Measurements from ENCODE around the gene RAB11A. TPM values are rescaled to one million over a fixed set of nuclear protein-coding genes. Genes with fewer than 3 reads are reported as not detected.
"Not testable (repeated sequence)": the region's sequence is repeated elsewhere in the genome, so short reads cannot be mapped to it uniquely, and the experiment has no call there.

RAB11A gene
- total RNA-seq, 1 experiment from 2014 or later, result 333 TPM

- in situ Hi-C loops (cut with HindIII; ENCODE audit: low sequenced_read_pairs), result no loop called here
- DNase-seq (ENCODE audit: low spot score), result no peak
These were observed 29.3 kb upstream of the RAB11A start for GRCh38 chr15:65839985-65840384.

- no peak for DNase-seq (ENCODE audit: low spot score)
- in situ Hi-C loops (cut with HindIII; ENCODE audit: low sequenced_read_pairs), result no loop called here
These were observed 28.0 kb upstream of the RAB11A start for GRCh38 chr15:65841121-65841930.

GRCh38 chr15:65845826-65846519 lies 23.3 kb upstream of the RAB11A start:
- in situ Hi-C loops (cut with HindIII; ENCODE audit: low sequenced_read_pairs), result no loop called here
- no peak for DNase-seq (ENCODE audit: low spot score)

- DNase-seq (ENCODE audit: low spot score), result no peak
These were observed 21.3 kb upstream of the RAB11A start for GRCh38 chr15:65847989-65848388.

GRCh38 chr15:65851981-65852380 lies 17.3 kb upstream of the RAB11A start:
- in situ Hi-C loops (cut with HindIII; ENCODE audit: low sequenced_read_pairs), result loop anchor here (25.0 kb wide), 1 partner anchor 215 kb away; no protein-coding TSS in a partner anchor
- DNase-seq (ENCODE audit: low spot score), result no peak

More at GRCh38 chr15:65847989-65848388, 21.3 kb upstream of the RAB11A start:
- in situ Hi-C loops (cut with HindIII; ENCODE audit: low sequenced_read_pairs), result no loop called here

- in situ Hi-C loops (cut with HindIII; ENCODE audit: low sequenced_read_pairs), result loop anchor here (25.0 kb wide), 1 partner anchor 220 kb away; no protein-coding TSS in a partner anchor
- peak; percentile 30 for DNase-seq (ENCODE audit: low spot score)
These were observed 12.4 kb upstream of the RAB11A start for GRCh38 chr15:65856821-65857455.

GRCh38 chr15:65857718-65858402 lies 11.4 kb upstream of the RAB11A start:
- no peak for DNase-seq (ENCODE audit: low spot score)
- in situ Hi-C loops (cut with HindIII; ENCODE audit: low sequenced_read_pairs), result loop anchor here (25.0 kb wide), 1 partner anchor 221 kb away; no protein-coding TSS in a partner anchor

- DNase-seq (ENCODE audit: low spot score), result peak; percentile 57
- in situ Hi-C loops (cut with HindIII; ENCODE audit: low sequenced_read_pairs), result loop anchor here (25.0 kb wide), 1 partner anchor 225 kb away; no protein-coding TSS in a partner anchor
These were observed 6.6 kb upstream of the RAB11A start for GRCh38 chr15:65862682-65863081.

GRCh38 chr15:65863106-65863505 lies 6.2 kb upstream of the RAB11A start:
- no peak for DNase-seq (ENCODE audit: low spot score)
- in situ Hi-C loops (cut with HindIII; ENCODE audit: low sequenced_read_pairs), result loop anchor here (25.0 kb wide), 1 partner anchor 226 kb away; no protein-coding TSS in a partner anchor

- in situ Hi-C loops (cut with HindIII; ENCODE audit: low sequenced_read_pairs), result loop anchor here (25.0 kb wide), 1 partner anchor 230 kb away; no protein-coding TSS in a partner anchor
These were observed 2.0 kb upstream of the RAB11A start for GRCh38 chr15:65867244-65867643.

GRCh38 chr15:65867933-65868332 lies 1.4 kb upstream of the RAB11A start:
- not testable (repeated sequence) for DNase-seq (ENCODE audit: low spot score)
- in situ Hi-C loops (cut with HindIII; ENCODE audit: low sequenced_read_pairs), result loop anchor here (25.0 kb wide), 1 partner anchor 231 kb away; no protein-coding TSS in a partner anchor

More at GRCh38 chr15:65867244-65867643, 2.0 kb upstream of the RAB11A start:
- DNase-seq (ENCODE audit: low spot score), result no peak

- no peak for DNase-seq (ENCODE audit: low spot score)
- in situ Hi-C loops (cut with HindIII; ENCODE audit: low sequenced_read_pairs), result loop anchor here (25.0 kb wide), 1 partner anchor 231 kb away; no protein-coding TSS in a partner anchor
These were observed 655 bp upstream of the RAB11A start for GRCh38 chr15:65868546-65869125.

GRCh38 chr15:65869954-65870871 lies 922 bp downstream of the RAB11A start:
- in situ Hi-C loops (cut with HindIII; ENCODE audit: low sequenced_read_pairs), result loop anchor here (25.0 kb wide), 1 partner anchor 233 kb away; no protein-coding TSS in a partner anchor
- peak; percentile 65 for DNase-seq (ENCODE audit: low spot score)

GRCh38 chr15:65870889-65871533 lies 1.7 kb downstream of the RAB11A start:
- in situ Hi-C loops (cut with HindIII; ENCODE audit: low sequenced_read_pairs), result loop anchor here (25.0 kb wide), 1 partner anchor 234 kb away; no protein-coding TSS in a partner anchor
- DNase-seq (ENCODE audit: low spot score), result peak; percentile 35

GRCh38 chr15:65871886-65872285 lies 2.6 kb downstream of the RAB11A start:
- not testable (repeated sequence) for DNase-seq (ENCODE audit: low spot score)
- in situ Hi-C loops (cut with HindIII; ENCODE audit: low sequenced_read_pairs), result loop anchor here (25.0 kb wide), 1 partner anchor 235 kb away; no protein-coding TSS in a partner anchor

- DNase-seq (ENCODE audit: low spot score), result not testable (repeated sequence)
- in situ Hi-C loops (cut with HindIII; ENCODE audit: low sequenced_read_pairs), result loop anchor here (25.0 kb wide), 1 partner anchor 235 kb away; no protein-coding TSS in a partner anchor
These were observed 3.3 kb downstream of the RAB11A start for GRCh38 chr15:65872596-65872995.

GRCh38 chr15:65873256-65873655 lies 4.0 kb downstream of the RAB11A start:
- in situ Hi-C loops (cut with HindIII; ENCODE audit: low sequenced_read_pairs), result loop anchor here (25.0 kb wide), 1 partner anchor 236 kb away; no protein-coding TSS in a partner anchor
- DNase-seq (ENCODE audit: low spot score), result no peak
